HG03442 (cell line): ENCODE results near the gene PHACTR3.

Source experiments
- ATAC-seq: cut with Tn5 transposase; IDR thresholded peaks from one replicate; pipeline ENCODE4 v1.9.1; 2021; ENCODE audit warnings: mild to moderate bottlenecking, moderate library complexity; ENCODE audit not compliant: unreplicated experiment

Gene PHACTR3

DNA sequence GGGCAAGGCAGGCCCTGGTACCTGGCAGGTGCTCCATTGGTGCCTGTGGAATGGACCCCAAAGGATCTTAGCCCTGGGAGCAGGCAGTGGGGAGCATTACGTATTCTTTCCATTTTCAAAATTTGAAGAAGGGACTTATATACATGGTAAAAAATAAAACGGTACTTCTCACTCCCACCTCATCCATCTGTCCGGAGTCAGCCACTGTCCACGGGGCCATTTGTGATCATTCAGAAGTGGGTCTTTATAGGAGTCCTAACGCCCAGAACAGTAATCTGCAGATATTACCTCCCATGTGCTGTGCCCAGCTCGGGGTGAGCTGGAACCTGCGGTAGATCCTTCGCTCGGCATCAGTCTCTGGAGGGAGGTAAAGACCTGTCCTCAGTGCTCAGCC is 218.7 kb downstream of the PHACTR3 start:
- no peak for ATAC-seq

DNA sequence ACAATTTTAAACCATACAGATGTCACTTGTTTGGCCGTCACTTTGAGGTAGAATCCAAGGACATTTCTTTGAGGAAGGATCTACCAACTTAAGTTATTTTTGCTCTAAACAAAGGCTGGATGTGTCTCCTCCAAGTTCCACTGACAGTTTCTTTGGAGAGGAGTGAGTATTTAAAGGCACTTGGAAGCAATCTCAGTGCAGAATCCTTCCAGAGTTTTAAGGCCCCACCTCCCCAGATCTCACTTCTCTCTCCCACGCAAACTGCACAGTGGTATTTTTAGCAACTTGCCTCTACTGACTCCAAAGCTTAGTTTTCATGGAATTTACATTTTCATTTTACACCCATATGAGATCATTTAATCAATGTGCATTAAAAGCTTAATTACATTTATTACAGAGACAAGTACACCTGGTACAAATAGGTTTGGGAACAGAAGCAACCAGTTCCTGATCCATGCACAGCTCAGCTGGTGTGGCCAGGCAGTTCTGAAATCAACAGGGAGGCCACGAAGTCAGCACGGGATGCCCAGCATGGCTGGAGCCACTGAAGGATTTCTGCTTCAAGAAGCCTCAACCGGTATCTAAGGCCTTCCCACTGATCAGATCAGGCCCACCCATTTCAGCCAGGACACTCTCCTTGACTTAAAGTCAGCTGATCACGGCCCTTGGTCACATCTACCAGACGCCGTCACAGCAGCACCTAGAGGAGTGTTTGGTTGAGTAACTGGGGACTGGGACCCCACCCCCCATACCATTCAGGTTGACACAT is 219.3 kb downstream of the PHACTR3 start:
- ATAC-seq: no peak

GRCh38 chr20:59824711-59825562 is 220.6 kb downstream of the PHACTR3 start:
- ATAC-seq: no peak

GRCh38 chr20:59825563-59825920 is 221.2 kb downstream of the PHACTR3 start:
- no peak for ATAC-seq

- ATAC-seq: no peak
Observed at GRCh38 chr20:59825944-59826759, 221.8 kb downstream of the PHACTR3 start.

DNA sequence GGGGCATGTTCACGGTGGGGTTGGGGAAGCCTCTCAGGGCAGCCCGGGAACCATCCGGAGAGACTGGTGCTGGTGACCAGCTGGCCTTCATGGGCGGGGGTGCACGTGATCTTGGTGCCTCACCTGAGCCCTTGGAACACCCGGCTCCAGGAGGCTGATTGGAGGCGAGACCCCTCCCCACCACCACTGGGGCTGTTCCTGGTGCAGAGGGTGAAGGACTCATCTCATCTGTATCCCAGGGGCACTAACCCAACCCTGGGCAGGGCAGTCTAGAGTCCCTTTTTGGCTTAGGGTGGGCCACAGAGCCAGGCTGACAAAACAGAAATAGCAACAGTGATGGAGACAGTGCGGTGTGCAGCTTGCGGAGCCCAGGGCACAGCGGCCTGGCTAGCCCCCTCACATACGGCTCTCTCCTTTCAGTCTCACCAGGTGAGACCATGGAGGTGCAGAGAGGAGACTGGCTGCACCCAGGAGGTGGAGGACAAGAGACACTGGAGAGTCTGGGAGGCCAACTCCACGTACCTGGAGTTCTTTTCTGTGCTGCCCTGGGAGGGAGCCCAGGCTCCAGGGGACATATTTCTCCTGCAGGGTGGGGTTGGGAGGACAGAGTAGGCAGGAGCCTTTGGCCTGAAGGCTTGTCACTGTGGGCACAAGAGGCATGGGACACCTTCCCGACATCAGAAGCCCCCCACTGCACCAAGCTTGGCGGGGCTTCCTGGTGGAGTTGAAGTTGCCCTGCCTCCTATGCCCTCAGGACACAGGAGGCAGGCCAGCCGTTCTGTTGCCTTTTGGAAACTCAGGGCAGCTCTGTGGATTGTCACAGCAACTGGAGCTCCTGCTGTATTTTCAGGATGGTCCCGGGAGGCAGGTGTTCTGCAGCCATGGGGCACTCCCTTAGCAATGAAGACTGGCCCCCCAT is 223.1 kb downstream of the PHACTR3 start:
- ATAC-seq: no peak

GRCh38 chr20:59828125-59829053 is 224.0 kb downstream of the PHACTR3 start:
- no peak for ATAC-seq

- ATAC-seq: no peak
Observed at GRCh38 chr20:59829054-59829785, 224.9 kb downstream of the PHACTR3 start.

DNA sequence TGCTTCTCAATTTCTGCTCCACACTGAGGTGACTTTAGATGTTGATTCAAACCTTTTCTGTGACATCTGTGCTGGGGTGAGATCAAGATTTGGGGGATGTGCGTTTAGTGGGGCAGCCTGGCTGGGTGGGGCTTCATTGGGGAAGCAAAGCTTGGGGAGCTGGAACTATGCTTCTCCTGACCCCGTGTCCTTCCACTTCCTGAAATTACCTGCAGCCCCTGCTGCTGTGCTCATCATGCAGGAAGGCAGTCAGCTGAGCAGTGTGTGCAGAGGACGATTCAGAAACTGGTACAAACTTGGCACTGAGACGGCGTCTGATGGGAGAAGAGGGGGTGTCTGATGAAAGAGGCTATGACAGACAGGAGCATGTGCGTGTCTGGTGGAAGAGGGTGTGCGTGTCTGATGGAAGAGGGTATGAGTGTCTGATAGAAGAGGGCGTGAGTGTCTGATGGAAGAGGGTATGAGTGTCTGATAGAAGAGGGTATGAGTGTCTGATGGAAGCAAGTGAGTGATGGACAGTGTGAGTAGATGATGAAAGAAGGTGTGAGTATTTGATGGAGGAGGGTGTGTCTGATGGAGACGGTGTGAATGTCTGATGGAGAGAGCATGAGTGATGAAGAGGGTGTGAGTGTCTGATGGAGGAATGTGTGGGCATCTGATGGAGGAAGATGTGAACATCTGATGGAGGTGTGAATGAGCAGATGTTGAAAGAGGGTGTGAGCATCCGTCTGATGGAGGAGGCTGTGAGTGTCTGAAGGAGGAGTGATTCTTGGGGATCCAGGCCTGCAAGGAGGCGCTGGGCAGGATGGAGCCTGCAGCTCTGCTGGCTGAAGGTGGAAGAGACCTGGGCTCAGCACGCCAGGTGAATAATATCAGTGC is 225.7 kb downstream of the PHACTR3 start:
- ATAC-seq: no peak

GRCh38 chr20:59830665-59831023 is 226.3 kb downstream of the PHACTR3 start:
- no peak for ATAC-seq

DNA sequence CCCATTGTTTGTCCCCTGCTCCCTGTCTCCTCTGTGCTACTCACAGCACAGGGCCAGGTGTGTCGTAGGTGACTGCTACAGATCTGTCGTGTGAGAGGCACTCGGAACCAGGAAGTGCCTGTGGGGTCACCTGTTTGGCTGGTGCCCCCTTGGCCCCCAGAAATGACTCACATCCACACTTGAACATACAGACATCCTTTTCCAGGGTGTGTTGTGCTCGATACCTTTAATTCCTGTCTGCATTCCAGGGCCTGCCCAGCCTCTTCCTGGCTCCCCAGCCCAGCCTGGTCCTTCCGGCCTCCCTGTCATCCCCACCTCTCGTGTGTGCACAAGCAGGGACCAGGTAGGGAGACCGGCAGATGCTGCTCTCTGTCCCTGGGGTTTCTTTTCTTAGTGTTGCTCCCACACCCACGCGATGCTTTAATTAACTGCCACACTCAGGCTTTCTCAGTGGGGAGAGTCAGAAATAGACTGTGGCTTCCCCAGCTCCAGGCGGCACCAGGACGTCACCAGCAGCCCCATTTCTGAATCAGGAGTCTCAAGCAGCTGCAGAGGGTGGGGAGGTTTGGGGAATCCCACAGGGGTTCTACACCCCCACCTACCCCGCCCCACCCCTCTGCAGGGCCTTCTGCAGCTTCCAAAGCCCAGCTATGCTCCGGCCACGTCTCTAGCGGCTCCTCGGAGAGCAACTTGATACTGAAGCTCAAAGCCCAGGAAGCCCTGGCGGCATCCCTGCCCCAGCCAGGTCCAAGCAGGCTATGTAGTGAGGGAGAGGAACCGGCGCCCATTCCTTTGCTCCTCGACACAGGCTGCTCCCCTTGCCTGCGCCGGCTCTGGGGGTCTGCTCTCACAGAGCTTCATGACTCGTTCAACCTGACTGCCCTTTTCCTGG is 226.9 kb downstream of the PHACTR3 start:
- ATAC-seq: no peak

GRCh38 chr20:59831916-59832270 is 227.6 kb downstream of the PHACTR3 start:
- no peak for ATAC-seq

DNA sequence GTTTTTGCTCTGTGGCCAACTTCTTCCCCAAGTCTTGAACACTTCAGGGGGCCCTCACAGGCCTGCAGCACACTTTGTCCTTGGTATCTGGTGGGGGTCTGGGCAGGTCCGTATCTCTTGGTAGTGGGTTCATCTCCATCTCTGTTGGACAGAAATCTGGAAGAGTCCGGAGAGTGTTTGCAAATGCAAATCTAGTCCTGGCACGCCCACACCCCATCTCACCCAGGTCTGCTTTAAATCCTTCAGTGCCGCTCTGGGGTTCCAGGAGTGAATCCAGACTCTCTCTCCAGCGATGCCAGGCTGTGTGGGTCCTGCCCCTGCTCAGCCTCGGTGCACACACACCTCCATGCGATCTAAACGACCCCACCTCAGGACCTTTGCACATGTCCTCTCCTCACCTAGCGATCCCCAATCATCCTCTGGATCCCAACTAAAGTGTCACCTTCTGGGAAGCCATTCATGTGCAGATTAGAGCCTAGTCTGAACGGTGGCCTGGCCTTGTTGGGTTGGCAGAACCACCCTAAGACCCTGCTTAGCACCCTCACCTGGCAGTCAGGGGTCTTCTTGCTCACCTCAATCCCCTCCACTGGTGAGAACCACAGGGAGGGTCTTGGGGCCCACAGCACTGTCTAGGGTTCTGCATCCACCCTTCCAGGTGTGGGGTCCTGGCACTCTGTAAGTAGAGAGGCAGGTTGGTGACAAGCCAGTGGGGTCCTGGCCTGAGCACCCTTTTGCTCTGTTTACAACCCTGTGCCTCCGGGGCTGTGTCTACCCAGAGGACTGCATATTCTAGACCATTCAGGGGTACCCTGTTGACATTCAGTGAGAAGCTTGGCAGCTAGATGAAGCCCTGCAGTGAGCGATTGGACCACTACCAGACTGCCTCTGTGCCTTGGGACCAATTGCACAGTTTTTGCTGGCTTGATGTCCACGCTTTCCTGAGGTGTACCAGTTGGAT is 228.3 kb downstream of the PHACTR3 start:
- no peak for ATAC-seq

GRCh38 chr20:59835057-59835447 is 230.7 kb downstream of the PHACTR3 start:
- ATAC-seq: no peak
